Measurements from ENCODE around the gene CHN2.

Gene CHN2

GRCh38 chr7:29315122-29315891 lies 120.7 kb downstream of the CHN2 start:
- no peak for DNase-seq

DNA sequence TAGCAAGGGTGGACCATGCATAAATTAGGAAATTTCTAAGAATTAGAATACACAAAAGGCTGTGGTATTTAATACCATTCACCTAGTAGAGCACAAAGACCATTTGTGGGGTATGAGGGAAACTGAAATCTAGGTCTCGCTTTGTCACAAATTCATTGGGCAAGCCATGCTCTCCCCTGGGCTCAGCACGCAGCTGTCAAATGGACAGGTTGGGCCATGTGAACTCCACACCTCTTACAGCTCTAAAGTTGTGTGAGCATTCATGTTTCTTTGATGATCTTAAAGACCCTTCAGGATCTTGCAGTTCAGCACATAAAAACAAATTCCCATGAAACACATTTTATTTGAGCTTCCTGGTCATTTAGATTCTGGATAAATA lies 121.3 kb downstream of the CHN2 start:
- no peak for DNase-seq

- DNase-seq, result no peak
Measured at GRCh38 chr7:29316926-29317325, 122.4 kb downstream of the CHN2 start.

DNA sequence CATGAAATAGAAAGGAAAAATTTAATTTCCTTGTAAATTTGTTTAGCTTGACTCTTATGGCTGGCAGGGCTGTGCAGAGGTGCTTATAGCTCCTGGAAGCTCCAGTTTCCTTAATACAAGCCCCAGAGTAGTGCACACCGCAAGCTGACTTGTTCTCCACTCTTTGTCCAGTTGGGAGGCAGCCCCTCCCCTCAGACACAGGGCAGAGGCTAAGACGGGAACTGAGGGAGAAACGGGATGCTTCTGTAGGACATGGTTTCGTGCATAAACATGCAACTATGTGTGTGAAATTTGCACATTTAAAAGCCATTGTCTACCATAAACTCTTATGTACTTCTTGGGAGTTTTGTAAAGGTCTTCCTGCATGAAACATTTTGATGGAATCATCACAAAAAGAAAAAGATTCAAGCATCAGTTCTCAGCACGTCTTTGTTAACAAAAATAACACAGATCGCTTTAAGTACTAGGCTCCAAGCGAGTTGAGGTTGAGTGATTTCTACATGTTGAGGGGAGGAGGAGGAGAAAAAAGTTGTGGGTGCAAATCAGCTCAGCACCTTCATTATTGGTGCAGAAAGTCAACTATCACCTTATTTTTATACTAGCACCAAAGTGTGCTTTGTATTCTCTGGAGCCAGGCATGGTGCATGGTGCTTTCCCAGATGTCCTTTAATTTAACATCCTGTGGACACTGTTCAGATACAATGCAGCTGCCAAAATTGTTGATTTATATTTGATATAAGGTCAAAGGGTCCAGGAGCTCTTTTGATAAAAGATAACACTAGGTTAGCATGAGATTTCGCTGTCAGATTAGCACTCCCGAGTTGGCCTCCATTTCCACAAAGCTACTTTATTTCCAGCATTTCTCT lies 124.5 kb downstream of the CHN2 start:
- no peak for DNase-seq

DNA sequence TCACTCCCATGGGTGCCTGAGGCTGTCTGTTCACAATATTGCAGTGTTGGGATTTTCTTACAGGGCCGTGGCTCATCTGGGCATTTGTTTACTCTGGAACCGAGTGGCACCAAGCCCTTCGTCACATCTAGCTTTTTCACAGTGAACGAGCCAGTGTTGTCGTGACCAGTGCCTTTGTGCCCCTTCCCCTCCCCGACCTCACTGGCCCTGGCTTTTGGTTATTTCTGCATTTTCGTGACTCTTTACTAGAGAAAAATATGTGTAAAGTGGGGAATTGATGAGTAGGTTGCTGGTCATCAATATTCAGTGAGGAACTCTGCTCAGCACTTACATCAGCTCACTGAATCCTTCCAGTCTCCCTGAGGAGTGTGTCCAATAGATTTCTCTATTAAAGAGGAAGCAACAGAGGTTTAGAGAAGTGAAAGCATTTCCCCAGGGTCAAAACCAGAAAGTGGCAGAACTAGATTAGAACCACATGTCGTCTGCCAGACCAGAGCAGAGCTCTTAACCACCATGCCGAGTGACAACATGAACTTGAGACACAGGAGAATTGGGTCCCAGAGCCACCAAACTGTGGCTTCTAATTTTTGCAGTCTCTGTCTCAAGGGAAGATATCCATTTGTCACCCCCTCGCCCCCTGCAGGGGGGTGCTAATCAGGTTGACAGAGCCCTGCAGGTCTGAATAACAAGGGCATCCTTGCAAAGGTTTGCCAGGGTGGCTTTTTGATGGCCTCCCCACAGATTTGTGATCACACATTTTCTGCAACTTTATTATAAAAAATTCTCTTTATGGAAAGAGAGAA lies 125.3 kb downstream of the CHN2 start:
- no peak for DNase-seq

GRCh38 chr7:29320577-29320976 lies 126.0 kb downstream of the CHN2 start:
- DNase-seq, result no peak

- no peak for DNase-seq
Measured at GRCh38 chr7:29322023-29322712, 127.6 kb downstream of the CHN2 start.

DNA sequence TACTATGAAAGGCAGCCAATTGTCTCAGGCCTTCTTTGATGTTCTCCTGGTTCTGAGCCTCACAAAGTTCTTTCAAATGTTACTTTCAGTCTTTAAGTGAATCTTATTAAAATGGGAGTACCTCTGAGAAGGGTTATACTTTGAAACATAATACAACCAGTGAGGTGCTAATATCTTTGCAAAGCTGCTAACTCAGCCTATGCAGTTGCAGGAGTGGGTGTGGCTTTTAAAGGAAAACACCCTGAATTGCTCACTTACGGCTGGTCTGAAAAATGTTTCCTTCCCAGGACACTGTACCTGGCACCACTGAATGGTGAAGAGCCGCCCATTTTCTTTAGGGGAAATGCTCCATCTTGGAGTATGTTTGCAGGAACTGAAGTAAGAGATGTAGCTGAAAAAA lies 130.9 kb downstream of the CHN2 start:
- no peak for DNase-seq

DNA sequence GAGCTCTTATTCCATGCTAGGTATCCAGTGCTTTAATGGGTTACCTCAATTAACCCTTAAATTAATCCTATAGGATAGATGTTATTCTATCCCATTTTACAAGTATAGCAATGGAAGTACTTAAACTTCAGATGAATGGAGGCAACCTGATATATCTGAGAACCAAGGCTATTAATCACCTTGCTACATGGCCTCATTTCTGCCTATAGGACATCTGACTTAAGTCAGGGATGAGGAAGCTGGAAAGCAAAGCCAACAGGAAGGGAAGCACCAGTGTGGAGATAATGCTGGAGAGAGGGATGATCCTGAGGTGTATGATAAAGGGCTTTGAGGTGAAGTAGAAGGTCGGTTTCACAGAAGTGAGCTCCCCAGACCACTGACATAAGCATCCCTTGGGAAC lies 132.3 kb downstream of the CHN2 start:
- DNase-seq, result peak; percentile 42

GRCh38 chr7:29327455-29327854 lies 132.9 kb downstream of the CHN2 start:
- DNase-seq, result peak; percentile 58

- no peak for DNase-seq
Measured at GRCh38 chr7:29328045-29328444, 133.5 kb downstream of the CHN2 start.

DNA sequence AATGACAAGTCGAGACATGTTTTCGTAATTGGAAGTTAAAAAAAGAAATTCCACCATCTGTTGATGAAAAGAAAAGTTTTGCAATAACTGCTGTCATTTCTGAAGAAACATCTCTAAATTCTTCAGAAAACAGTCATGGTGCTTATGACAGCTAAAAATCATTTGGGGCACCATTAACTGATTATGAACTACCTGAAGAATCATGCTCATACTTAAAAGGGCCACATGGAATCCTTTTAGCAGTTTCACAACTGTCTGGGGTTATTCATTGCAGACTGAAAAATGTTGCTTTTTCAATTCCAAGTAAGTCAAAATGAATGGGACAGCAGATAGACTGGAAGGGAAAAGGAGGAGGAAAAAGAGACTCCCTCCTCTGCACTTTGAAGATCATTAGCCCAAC lies 134.2 kb downstream of the CHN2 start:
- DNase-seq, result no peak

GRCh38 chr7:29329686-29330085 lies 135.1 kb downstream of the CHN2 start:
- DNase-seq, result no peak

DNA sequence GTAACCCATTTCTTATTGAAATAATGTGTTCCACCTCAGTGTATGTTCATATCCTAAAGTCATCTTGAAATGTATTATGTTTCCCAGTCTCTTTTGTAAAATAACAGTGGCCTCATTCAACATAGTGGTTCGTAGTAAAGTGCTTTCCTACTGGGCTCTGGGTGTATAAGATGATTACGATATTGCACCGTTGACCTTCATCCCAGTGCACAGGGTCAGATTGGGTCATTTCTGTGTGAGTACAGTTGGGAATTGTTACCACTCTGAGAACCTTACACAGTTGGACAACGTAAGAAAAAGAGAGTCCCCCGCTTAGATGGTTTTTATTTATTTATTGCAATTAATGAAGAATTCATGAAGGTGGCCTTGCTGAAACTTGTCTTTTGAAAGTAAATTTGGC lies 135.6 kb downstream of the CHN2 start:
- no peak for DNase-seq

DNA sequence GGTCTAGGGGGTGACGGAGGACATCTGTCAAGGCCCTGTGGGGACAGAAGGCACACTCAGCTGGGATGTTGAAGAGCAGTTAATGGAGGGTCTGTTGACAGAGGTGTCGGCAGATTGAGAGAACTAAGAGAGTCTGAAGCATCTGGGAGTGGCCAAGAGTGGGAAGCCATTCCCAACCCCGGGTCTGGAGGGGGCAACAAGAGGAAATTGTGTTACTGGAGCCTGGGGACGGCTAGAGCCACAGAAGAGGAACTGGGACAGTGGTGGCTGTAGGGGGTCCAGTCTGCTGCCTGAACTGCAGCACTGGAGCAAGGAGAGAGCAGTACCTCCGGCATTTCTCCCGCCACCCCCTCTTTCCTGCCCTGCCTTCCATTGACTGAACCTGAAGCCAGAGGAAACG lies 136.6 kb downstream of the CHN2 start:
- DNase-seq, result no peak

- peak; percentile 77 for DNase-seq
Measured at GRCh38 chr7:29332042-29332811, 137.7 kb downstream of the CHN2 start.

- no peak for DNase-seq
Measured at GRCh38 chr7:29332875-29333855, 138.6 kb downstream of the CHN2 start.

DNA sequence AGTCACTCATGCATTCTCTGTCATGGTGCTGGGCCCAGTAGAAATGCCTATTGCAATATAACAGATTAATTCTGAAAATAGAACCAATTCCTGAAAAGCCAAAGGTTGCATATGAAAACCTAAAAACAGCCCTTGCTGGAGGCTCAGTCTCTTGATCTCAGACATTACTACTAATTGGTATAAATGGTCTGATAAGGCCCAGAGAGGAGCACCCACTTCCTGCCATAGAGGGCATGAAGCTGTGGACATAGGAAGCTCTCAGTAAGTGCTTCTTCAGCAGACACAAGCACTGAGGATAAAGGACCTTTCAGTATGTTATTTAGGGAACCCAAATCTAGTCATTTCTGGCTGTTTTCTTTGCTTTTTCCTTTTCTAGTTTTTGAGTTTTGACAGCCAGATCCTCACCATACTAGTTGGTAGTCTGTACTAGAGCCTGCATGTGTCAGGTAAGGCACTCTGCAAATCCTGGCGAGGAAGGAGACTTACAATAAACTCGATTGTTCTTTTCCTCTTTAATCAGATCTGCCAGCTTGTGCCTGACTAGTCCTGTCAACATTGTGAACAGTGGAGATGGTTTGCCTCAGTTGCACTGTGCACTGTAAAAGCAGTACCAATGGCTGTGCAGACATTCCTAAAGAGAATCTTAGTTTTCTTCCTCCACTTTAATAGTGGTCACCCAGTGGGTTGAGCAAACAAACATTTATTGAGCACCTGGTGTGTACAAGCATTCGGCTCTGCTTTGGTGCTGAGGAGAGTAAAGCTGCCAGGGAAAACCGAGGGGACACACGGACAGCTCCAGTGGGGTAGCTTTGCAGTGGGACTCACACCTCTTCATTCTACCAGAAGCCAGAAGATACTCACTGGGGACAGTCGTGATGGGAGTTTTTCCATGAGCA lies 140.9 kb downstream of the CHN2 start:
- no peak for DNase-seq

DNA sequence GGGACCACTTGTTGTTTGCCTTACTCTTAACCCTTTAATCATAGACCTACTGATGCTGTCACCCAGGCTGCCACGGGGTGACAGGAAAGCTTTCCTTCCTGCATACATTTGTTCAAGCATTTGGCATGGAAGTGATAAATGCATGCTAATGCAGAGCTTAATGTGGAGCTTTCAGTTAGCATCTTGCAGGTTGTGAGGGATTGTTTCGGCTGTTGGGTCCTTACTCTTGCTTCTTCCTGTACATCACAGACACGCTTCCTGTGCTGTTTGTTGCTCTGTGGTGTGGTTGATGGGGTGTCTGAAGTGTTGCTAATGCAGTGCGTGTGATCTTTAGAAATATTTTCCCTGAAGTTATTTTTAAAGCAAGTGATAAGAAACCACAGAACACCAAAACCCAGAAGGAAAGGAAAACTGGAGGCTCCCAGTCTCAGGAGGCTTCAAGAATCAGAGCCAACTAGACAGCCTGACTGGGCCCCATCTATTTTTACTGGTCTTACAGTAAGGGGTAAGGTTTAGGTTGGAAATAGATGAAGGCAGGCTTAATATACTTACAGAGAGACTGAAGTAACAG lies 143.1 kb downstream of the CHN2 start:
- DNase-seq, result no peak
